Panc1 (cell line): ENCODE measurements around the gene SEC22A. TPM values are rescaled to one million over a fixed set of nuclear protein-coding genes. Genes with fewer than 3 reads are reported as not detected.

Experiments
- ATAC-seq: fragments of 200-7000 bp; cut with Tn5 transposase; 2 replicates; pipeline ENCODE4 v1.9.1; 2020; ENCODE audit warnings: mild to moderate bottlenecking, moderate library complexity
- BruUV-seq: library from RNA; stranded (reverse); fragments of 400-500 nt; replicated peaks from 2 replicates; lab custom pipeline; 2021; lab: Mats Ljungman, UMichigan
- CTCF ChIA-PET: fragments of 300-600 bp; sonication (Branson Sonifier 250); formaldehyde crosslinking; loops from one replicate; lab custom pipeline; 2022; ENCODE audit warnings: antibody characterized with exemption; lab: Charles Lee
- POLR2A ChIA-PET: fragments of 300-600 bp; sonication (Branson Sonifier 250); formaldehyde crosslinking; loops from one replicate; lab custom pipeline; 2022; ENCODE audit warnings: antibody characterized with exemption; lab: Charles Lee
- DNase-seq: peaks from one replicate; pipeline ENCODE4 v3.0.0-alpha.2; 2010; ENCODE audit warnings: low read depth, low spot score
- H3K27ac ChIP-seq: 2 replicates; pipeline ENCODE4 v1.5.1; 2011; ENCODE audit warnings: mild to moderate bottlenecking, low read length, inconsistent platforms
- H3K27me3 ChIP-seq: fragments of 200-500 bp; sonication (Bioruptor generic); 2 replicates; pipeline ENCODE4 v1.6.0; 2014; ENCODE audit warnings: low read length, inconsistent platforms; ENCODE audit not compliant: control insufficient read depth, insufficient read depth
- H3K36me3 ChIP-seq: fragments of 200-500 bp; sonication (Bioruptor generic); 2 replicates; pipeline ENCODE4 v1.5.1; 2014; ENCODE audit warnings: inconsistent platforms, mild to moderate bottlenecking, low read length, moderate library complexity; ENCODE audit not compliant: control insufficient read depth, insufficient read depth
- H3K4me1 ChIP-seq: 2 replicates; pipeline ENCODE4 v1.5.1; 2011; ENCODE audit warnings: inconsistent platforms, mild to moderate bottlenecking, low read length, moderate library complexity; ENCODE audit not compliant: control insufficient read depth, insufficient read depth
- H3K4me3 ChIP-seq, 2 experiments: 2 replicates each; pipeline ENCODE4 v1.5.1; 2011 to 2012; ENCODE audit warnings: low read depth in 2 of 2, low read length in 2 of 2, mild to moderate bottlenecking in 2 of 2, inconsistent platforms in 1 of 2, moderate library complexity in 1 of 2
- H3K9me3 ChIP-seq: fragments of 200-500 bp; sonication (Bioruptor generic); 2 replicates; pipeline ENCODE4 v1.5.1; 2014; ENCODE audit warnings: low read depth, mild to moderate bottlenecking, inconsistent platforms, low read length, moderate library complexity; ENCODE audit not compliant: control insufficient read depth, insufficient read depth
- CTCF ChIP-seq: fragments of 450-650 bp; IDR thresholded peaks from 2 replicates; pipeline ENCODE4 v1.5.1; 2017; ENCODE audit warnings: mild to moderate bottlenecking
- POLR2AphosphoS5 ChIP-seq: IDR thresholded peaks from 2 replicates; pipeline ENCODE4 v1.6.1; 2012; ENCODE audit warnings: mild to moderate bottlenecking, low read depth, low read length, moderate library complexity
- REST ChIP-seq, 2 experiments: IDR thresholded peaks; 2 replicates each; pipeline ENCODE4 v1.6.1; 2011 to 2012; ENCODE audit warnings: low read depth in 2 of 2, control low read depth in 1 of 2, low read length in 1 of 2, mild to moderate bottlenecking in 1 of 2, moderate library complexity in 1 of 2; ENCODE audit not compliant: insufficient read depth in 1 of 2
- SIN3A ChIP-seq: IDR thresholded peaks from 2 replicates; pipeline ENCODE4 v1.6.1; 2012; ENCODE audit warnings: low read depth, mild to moderate bottlenecking, low read length, moderate library complexity, borderline replicate concordance; ENCODE audit not compliant: insufficient read depth
- TCF7L2 ChIP-seq: IDR thresholded peaks from 2 replicates; pipeline ENCODE4 v1.6.1; 2011; ENCODE audit warnings: mild to moderate bottlenecking, low read depth, low read length, inconsistent platforms
- in situ Hi-C: cut with HindIII; loops from 2 replicates; pipeline ENCODE4 v1.10.0; 2016; ENCODE audit warnings: low sequenced_read_pairs, low pct_unique_long_range_greater_than_20kb
- intact Hi-C: fragments of 100-400 bp; cut with micrococcal nuclease; formaldehyde crosslinking; loops from one replicate; pipeline ENCODE4 v1.10.0; 2022; ENCODE audit not compliant: unreplicated experiment
- microRNA-seq: library from miRNA; unstranded; fragments of <30 nt; microRNA quantifications from one replicate; pipeline ENCODE4 v1.1.0, GENCODE V29; 2020; ENCODE audit not compliant: unreplicated experiment
- total RNA-seq: library from RNA; stranded (reverse); gene quantifications from one replicate; pipeline ENCODE4 v1.2.1, GENCODE V29; 2021; ENCODE audit not compliant: unreplicated experiment

Gene SEC22A
- total RNA-seq, 1 experiment from 2014 or later, result 22.7 TPM

- no peaks in the 10 kb centered on the region for H3K4me1 ChIP-seq
- no peak overlapping the region for H3K4me3 ChIP-seq
- H3K27ac ChIP-seq, result no peak overlapping the region
- no peaks in the 10 kb centered on the region for H3K36me3 ChIP-seq
- H3K9me3 ChIP-seq, result no peaks in the 10 kb centered on the region
- 0 out of 2 replicates have a peak, but pooled peaks cover 2% of the 10 kb centered on the region for H3K27me3 ChIP-seq
- ATAC-seq, result no peak
- CTCF ChIA-PET, result no interaction called here
- in situ Hi-C loops, result no loop called here
- DNase-seq, result no peak
- no TSS peak for BruUV-seq
- POLR2A ChIA-PET, result no interaction called here
- intact Hi-C loops, result no loop called here
- TF ChIP-seq SIN3A (no peak), TCF7L2 (no peak), REST (IDR thresholded peaks at IDR 0.05; ENCODE audit: insufficient read depth in 1 of 2, low read depth in 2 of 2, low read length in 1 of 2) (no peak), CTCF (no peak), POLR2AphosphoS5 (no peak)
These were observed 121.1 kb downstream of the SEC22A start for GRCh38 chr3:123322866-123323265.

Small RNAs within 50 kb of the gene (microRNA-seq; reads per million reads assigned to microRNA genes)
- not detected for gene MIR7110

Other genes starting within 250 kb of the SEC22A start
- 1.2 TPM for gene SEMA5B, start 174.2 kb upstream of the SEC22A start, total RNA-seq
- 53.6 TPM for gene PDIA5, start 134.9 kb upstream of the SEC22A start, total RNA-seq
- gene ADCY5, start 247.1 kb downstream of the SEC22A start, total RNA-seq, result 1.4 TPM